Measurements from ENCODE around the gene ANKRD33.

DNA sequence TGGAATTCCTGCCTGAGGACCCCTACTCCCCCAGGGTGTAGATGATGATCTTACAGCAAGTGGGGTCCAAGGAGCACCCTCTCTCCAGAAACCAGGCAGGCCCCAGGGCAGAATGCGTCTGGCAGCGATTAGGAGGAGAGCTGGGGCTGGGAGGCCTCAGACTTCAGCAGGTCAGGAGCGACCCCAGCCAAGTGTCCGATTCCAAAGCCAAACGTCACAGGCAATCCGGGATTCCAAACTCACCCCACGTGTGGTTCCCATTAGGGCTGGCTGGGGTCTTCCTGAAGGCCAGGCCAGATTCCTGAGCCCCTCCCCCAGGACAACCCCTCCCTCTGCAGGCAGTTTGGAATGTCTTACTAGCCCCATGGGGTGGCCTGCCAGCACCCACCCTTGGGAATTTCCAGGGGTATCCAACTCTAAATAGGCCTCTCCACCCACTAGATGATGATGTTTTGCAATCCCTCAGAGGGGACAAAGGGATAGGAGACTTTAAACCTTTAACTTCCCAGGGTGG is 22.1 kb upstream of the ANKRD33 start:
- no peak for TF ChIP-seq CTCF (conservative IDR thresholded peaks at IDR 0.05; ENCODE audit: low read depth, low read length)
- TF ChIP-seq EZH2 (IDR thresholded peaks at IDR 0.05; ENCODE audit: borderline replicate concordance, low read depth, low read length, poor library complexity, severe bottlenecking) = no peak

All from A673 (cell line).